ENCODE measurements around the gene SHD.
"Not testable (repeated sequence)": the region's sequence is repeated elsewhere in the genome, so short reads cannot be mapped to it uniquely, and the experiment has no call there.

Gene SHD

GRCh38 chr19:4278419-4279266 lies at the start of gene SHD:
SHD (plus strand) TSS chr19:4279266; CDS start chr19:4280064, 798 bp downstream.
- DNase-seq (ENCODE audit: low spot score), result no peak

GRCh38 chr19:4230237-4230636 lies 48.8 kb upstream of the SHD start:
- DNase-seq (ENCODE audit: low spot score), result not testable (repeated sequence)

DNA sequence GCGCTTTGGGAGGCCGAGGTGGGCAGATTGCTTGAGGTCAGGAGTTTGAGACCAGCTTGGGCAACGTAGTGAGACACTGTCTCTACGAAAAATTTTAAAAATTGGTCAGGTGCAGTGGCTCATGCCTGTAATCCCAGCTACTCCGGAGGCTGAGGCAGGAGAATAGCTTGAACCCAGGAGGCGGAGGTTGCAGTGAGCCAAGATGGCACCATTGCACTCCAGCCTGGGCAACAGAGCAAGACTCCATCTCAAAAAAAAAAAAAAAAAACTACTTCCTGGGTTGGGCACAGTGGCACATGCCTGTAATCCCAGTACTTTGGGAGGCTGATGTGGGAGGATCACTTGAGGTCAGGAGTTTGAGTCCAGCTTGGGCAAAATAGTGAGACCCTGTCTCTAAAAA lies 47.5 kb upstream of the SHD start:
- DNase-seq (ENCODE audit: low spot score), result not testable (repeated sequence)

DNA sequence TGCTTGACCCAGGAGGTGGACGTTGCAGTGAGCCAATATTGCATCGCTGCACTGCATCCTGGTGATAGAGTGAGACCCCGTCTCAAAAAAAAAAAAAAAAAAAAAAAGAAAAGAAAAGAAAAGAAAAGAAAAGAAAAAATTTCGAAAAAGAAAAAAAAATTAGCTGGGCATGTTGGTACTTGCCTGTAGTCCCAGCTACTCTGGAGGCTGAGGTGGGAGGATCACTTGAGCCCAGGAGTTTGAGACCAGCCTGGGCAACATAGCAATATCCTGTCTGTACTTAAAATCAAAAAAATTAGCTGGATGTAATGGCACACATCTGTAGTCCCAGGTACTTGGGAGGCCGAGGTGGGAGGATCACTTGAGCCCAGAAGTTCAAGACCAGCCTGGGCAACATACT lies 46.9 kb upstream of the SHD start:
- DNase-seq (ENCODE audit: low spot score), result not testable (repeated sequence)

DNA sequence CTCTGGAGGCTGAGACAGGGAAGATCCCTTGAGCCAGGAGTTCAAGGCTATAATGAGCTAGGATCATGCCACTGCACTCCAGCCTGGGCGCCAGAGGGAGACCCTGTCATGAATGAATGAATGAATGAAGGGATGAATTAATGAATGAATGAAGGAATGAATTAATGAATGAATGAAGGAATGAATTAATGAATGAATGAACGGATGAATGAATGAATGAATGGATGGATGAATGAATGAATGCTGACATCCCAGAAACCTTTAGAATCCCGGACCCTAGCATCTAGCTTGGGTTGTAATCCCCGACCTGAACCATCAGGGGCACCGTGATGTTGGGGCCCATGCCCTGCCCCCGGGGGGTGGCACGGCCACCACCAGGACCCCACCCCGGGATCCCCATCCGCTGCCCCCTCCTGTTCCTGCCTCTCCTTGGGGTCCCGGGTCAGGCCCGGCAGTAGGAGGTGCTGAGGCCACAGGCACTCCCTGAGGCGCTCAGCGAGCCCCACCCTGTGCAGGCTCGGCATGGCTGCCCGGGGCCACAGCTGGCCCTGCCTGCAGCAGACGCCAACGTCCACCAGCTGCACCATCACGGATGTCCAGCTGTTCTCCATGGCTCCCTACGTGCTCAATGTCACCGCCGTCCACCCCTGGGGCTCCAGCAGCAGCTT lies 46.3 kb upstream of the SHD start:
- no peak for DNase-seq (ENCODE audit: low spot score)

DNA sequence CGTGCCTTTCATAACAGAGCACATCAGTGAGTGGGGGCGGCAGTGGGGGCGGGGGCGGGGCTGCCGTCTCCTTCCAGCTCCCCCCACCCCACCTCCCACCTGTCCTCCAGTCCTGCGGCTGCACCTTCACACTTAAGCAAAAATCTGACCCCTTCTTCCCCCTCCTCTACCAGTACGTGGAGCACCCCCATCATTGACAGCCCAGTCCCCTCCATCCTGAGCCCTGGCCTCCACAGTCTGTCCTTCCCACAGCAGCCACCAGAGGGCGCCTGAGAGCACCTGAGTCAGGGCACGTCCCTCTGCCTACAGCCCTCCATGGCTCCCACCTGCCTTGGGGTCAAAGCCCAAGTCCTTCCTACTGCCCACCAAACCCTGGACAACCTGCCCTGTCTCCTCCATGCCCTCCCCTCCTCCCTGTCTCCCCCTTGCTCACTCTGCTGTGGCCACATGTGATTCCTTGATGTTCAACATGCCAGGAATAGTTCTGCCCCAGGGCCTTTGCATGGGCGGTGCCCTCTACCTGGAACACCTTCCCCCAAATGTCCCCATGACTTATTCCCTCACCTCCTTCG lies 45.7 kb upstream of the SHD start:
- peak; percentile 34 for DNase-seq (ENCODE audit: low spot score)

DNA sequence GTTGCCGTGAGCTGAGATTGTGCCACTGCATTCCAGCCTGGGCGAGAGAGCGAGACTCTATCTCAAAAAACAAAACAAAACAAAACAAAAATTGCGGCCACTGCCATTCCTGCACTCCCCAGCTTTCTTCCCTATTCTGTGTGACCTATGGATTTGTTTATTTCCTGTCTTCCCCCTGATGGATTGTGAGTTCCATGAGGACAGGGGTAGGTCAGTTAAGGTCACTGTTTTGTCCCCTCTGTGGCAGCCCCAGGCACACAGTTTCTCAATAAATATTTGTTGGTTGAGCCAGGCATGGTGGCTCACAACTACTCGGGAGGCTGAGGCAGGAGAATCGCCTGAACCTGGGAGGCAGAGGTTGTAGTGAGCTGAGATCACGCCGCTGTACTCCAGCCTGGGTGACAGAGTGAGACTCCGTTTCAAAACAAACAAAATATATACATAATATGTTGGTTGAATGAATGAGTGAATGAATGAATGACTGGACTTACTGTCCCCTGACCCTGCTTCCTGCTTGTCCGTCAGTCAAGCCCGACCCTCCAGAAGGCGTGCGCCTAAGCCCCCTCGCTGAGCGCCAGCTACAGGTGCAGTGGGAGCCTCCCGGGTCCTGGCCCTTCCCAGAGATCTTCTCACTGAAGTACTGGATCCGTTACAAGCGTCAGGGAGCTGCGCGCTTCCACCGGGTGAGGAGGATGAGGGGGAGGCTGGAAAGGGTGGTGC lies 44.8 kb upstream of the SHD start:
- DNase-seq (ENCODE audit: low spot score), result no peak

DNA sequence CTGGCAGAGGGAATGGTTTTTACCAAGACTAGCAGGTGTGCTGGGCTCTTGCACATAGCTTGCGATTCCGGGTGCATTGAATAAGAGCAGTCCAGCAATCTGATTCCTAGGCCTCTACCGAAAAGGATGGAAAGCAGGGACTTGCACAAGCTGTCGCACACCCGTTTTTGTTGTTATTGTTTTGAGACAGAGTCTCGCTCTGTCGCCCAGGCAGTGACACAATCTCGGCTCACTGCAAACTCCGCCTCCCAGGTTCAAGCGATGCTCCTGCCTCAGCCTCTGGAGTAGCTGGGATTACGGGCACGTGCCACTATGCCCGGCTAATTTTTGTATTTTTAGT lies 44.2 kb upstream of the SHD start:
- DNase-seq (ENCODE audit: low spot score), result no peak

GRCh38 chr19:4237510-4237909 lies 41.6 kb upstream of the SHD start:
- not testable (repeated sequence) for DNase-seq (ENCODE audit: low spot score)

GRCh38 chr19:4238831-4239230 lies 40.2 kb upstream of the SHD start:
- no peak for DNase-seq (ENCODE audit: low spot score)

- DNase-seq (ENCODE audit: low spot score), result no peak
These were observed 37.1 kb upstream of the SHD start for GRCh38 chr19:4241824-4242430.

- not testable (repeated sequence) for DNase-seq (ENCODE audit: low spot score)
These were observed 33.1 kb upstream of the SHD start for GRCh38 chr19:4245938-4246337.

- peak; percentile 99 for DNase-seq (ENCODE audit: low spot score)
These were observed 32.1 kb upstream of the SHD start, which contains the start of gene YJU2 for GRCh38 chr19:4246767-4247593. YJU2 (plus strand) TSS chr19:4247080; CDS start chr19:4247147, 67 bp downstream.

DNA sequence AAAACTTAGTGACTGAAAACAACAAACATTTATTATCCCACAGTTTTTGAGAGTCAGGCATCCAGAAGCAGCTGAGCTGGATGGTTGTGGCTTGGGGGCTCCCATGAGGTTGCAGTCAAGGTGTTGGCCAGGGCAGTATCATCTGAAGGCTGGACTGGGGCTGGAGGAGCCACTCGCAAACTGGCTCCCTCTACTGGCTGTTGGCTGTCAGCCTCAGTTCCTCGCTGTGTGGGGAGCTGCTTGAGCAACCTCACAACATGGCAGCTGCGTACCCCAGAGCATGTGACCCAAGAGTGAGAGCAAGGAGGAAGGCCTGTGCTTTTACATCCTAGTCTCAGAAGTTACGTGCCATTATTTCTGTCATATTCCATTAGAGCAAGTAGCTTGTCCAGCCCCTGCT lies 22.5 kb upstream of the SHD start:
- DNase-seq (ENCODE audit: low spot score), result no peak

- no peak for DNase-seq (ENCODE audit: low spot score)
These were observed 22.0 kb upstream of the SHD start for GRCh38 chr19:4257025-4257424.

GRCh38 chr19:4258181-4258580 lies 20.9 kb upstream of the SHD start:
- no peak for DNase-seq (ENCODE audit: low spot score)

- DNase-seq (ENCODE audit: low spot score), result no peak
These were observed 18.4 kb upstream of the SHD start for GRCh38 chr19:4260613-4261191.

- DNase-seq (ENCODE audit: low spot score), result no peak
These were observed 14.3 kb upstream of the SHD start for GRCh38 chr19:4264812-4265211.

- DNase-seq (ENCODE audit: low spot score), result no peak
These were observed 12.6 kb upstream of the SHD start for GRCh38 chr19:4266253-4267000.
